HepG2 (cell line): Measurements from ENCODE around the gene OR13C8. TPM values are rescaled to one million over a fixed set of nuclear protein-coding genes. Genes with fewer than 3 reads are reported as not detected.

Experiments
- ATAC-seq: fragments of 200-7000 bp; cut with Tn5 transposase; 3 replicates; pipeline ENCODE4 v1.9.1; 2020; ENCODE audit warnings: mild to moderate bottlenecking, moderate library complexity
- BruUV-seq: library from RNA; stranded (reverse); fragments of 400-500 nt; replicated peaks from 2 replicates; lab custom pipeline; 2021; lab: Mats Ljungman, UMichigan
- CTCF ChIA-PET: fragments of 300-600 bp; formaldehyde crosslinking; extraction: SDS; loops from one replicate; lab custom pipeline; 2021; ENCODE audit warnings: low total read pairs, inconsistent platforms, low intra/inter-chr PET ratio; lab: Yijun Ruan, JAX
- POLR2A ChIA-PET: fragments of 350-600 bp; sonication (Branson Sonifier 250); formaldehyde crosslinking; loops from one replicate; lab custom pipeline; 2020; ENCODE audit warnings: antibody characterized with exemption, inconsistent platforms; lab: Yijun Ruan, JAX
- DNase-seq: peaks from one replicate; pipeline ENCODE4 v3.0.0-alpha.2; 2015; ENCODE audit warnings: low spot score
- FAIRE-seq: peaks from 3 replicates; lab custom pipeline; 2011; peaks lifted over from hg19 to GRCh38; lab: Jason Lieb, UNC
- H2AFZ ChIP-seq: one replicate; pipeline ENCODE4 v1.6.1; 2011; ENCODE audit warnings: low read length, inconsistent platforms
- H3K27ac ChIP-seq: fragments of 300-600 bp; 3 replicates; pipeline ENCODE4 v1.8.0; 2011; ENCODE audit warnings: mixed run types, mild to moderate bottlenecking, mixed read lengths, low read length, inconsistent platforms; ENCODE audit not compliant: insufficient read depth; ENCODE audit errors: extremely low read length
- H3K27me3 ChIP-seq, 2 experiments: fragments of 200-600 bp in 1 of 2; 2 replicates in 1 of 2; 3 replicates in 1 of 2; pipeline versions ENCODE4 v1.6.0 to v1.8.0; 2011; ENCODE audit warnings: low read length in 2 of 2, mild to moderate bottlenecking in 2 of 2, moderate library complexity in 2 of 2, inconsistent platforms in 1 of 2; ENCODE audit not compliant: insufficient read depth in 2 of 2, control insufficient read depth in 1 of 2
- H3K36me3 ChIP-seq, 2 experiments: fragments of 200-600 bp in 1 of 2; replicated peaks in 1 of 2; 2 replicates in 1 of 2; 3 replicates in 1 of 2; pipeline versions ENCODE4 v1.5.1 to v1.8.0; 2011; ENCODE audit warnings: low read length in 2 of 2, inconsistent platforms in 1 of 2; ENCODE audit not compliant: insufficient read depth in 2 of 2, control insufficient read depth in 1 of 2
- H3K4me1 ChIP-seq: 2 replicates; pipeline ENCODE4 v1.5.1; 2012; ENCODE audit warnings: low read length, inconsistent platforms; ENCODE audit not compliant: insufficient read depth
- H3K4me2 ChIP-seq: 2 replicates; pipeline ENCODE4 v1.6.0; 2011; ENCODE audit warnings: low read depth, low read length, inconsistent platforms
- H3K4me3 ChIP-seq, 3 experiments: fragments of 200-600 bp in 1 of 3; sonication (generic), shearing (Covaris generic) in 1 of 3; replicated peaks in 1 of 3; 2 replicates each; pipeline ENCODE4 v1.5.1; 2011 to 2016; ENCODE audit warnings: low read length in 3 of 3, inconsistent platforms in 2 of 3, low read depth in 2 of 3, mild to moderate bottlenecking in 2 of 3, control low read depth in 1 of 3, mixed read lengths in 1 of 3; ENCODE audit not compliant: insufficient read depth in 1 of 3
- H3K79me2 ChIP-seq: one replicate; pipeline ENCODE4 v1.6.1; 2011; ENCODE audit warnings: low read length, inconsistent platforms; ENCODE audit not compliant: insufficient read depth
- H3K9ac ChIP-seq: 2 replicates; pipeline ENCODE4 v1.6.0; 2011; ENCODE audit warnings: mild to moderate bottlenecking, low read depth, low read length, inconsistent platforms; ENCODE audit not compliant: insufficient read depth
- H3K9me3 ChIP-seq: 2 replicates; pipeline ENCODE4 v1.5.1; 2012; ENCODE audit warnings: mild to moderate bottlenecking, low read length
- H4K20me1 ChIP-seq: 2 replicates; pipeline ENCODE4 v1.6.0; 2011; ENCODE audit warnings: inconsistent platforms, mild to moderate bottlenecking, low read length, moderate library complexity; ENCODE audit not compliant: insufficient read depth
- ATF1 ChIP-seq: IDR thresholded peaks from 2 replicates; pipeline ENCODE4 v1.6.1; 2016; ENCODE audit warnings: mild to moderate bottlenecking, control low read depth
- ELF4 ChIP-seq: sonication (generic); formaldehyde crosslinking; IDR thresholded peaks from 2 replicates; pipeline ENCODE4 v1.5.0; 2020; ENCODE audit warnings: missing genetic modification reagents, mild to moderate bottlenecking, moderate library complexity, borderline replicate concordance
- HNRNPLL ChIP-seq: fragments of 200-400 bp; formaldehyde crosslinking; IDR thresholded peaks from 2 replicates; pipeline ENCODE4 v1.6.1; 2017; ENCODE audit warnings: mild to moderate bottlenecking, low read depth, low read length; ENCODE audit not compliant: poor library complexity, severe bottlenecking
- HOMEZ ChIP-seq: IDR thresholded peaks from 2 replicates; pipeline ENCODE4 v1.6.1; 2016; ENCODE audit warnings: low read depth
- NFAT5 ChIP-seq: sonication (generic); formaldehyde crosslinking; IDR thresholded peaks from 2 replicates; pipeline ENCODE4 v1.4.0; 2020; ENCODE audit warnings: missing genetic modification reagents
- SMAD3 ChIP-seq: sonication (generic); formaldehyde crosslinking; IDR thresholded peaks from 2 replicates; pipeline ENCODE4 v1.4.0; 2020; ENCODE audit warnings: missing genetic modification reagents
- SRF ChIP-seq: IDR thresholded peaks from 2 replicates; pipeline ENCODE4 v1.6.1; 2011; ENCODE audit warnings: mild to moderate bottlenecking, low read depth, low read length, moderate library complexity
- THAP8 ChIP-seq: sonication (generic); formaldehyde crosslinking; IDR thresholded peaks from 2 replicates; pipeline ENCODE4 v1.5.1; 2020; ENCODE audit warnings: missing genetic modification reagents, mild to moderate bottlenecking, borderline replicate concordance
- ZEB1 ChIP-seq: IDR thresholded peaks from 2 replicates; pipeline ENCODE4 v1.6.1; 2012; ENCODE audit warnings: mild to moderate bottlenecking, low read depth, inconsistent platforms; ENCODE audit not compliant: insufficient replicate concordance
- ZNF567 ChIP-seq: sonication (generic); formaldehyde crosslinking; IDR thresholded peaks from 2 replicates; pipeline ENCODE4 v1.8.1; 2023; ENCODE audit warnings: mild to moderate bottlenecking, missing genetic modification reagents, borderline replicate concordance
- ZNF784 ChIP-seq: sonication (generic); formaldehyde crosslinking; IDR thresholded peaks from 2 replicates; pipeline ENCODE4 v1.5.1; 2020; ENCODE audit warnings: missing genetic modification reagents, mild to moderate bottlenecking, borderline replicate concordance
- WGBS: methylation state at CpG from one replicate; pipeline ENCODE4 v1.1.6; 2017; ENCODE audit warnings: low lambda C conversion rate; 5-methylcytosine and 5-hydroxymethylcytosine counted together
- in situ Hi-C: cut with HindIII; loops from 2 replicates; pipeline ENCODE4 v1.10.0; 2017; ENCODE audit warnings: low pct_unique_long_range_greater_than_20kb; ENCODE audit not compliant: extremely low pct_ligation_motif_present
- intact Hi-C: fragments of 100-400 bp; cut with micrococcal nuclease; formaldehyde crosslinking; loops from one replicate; pipeline ENCODE4 v1.10.0; 2022; ENCODE audit not compliant: unreplicated experiment
- polyA plus RNA-seq, 8 experiments: library from polyadenylated mRNA; depleted of rRNA in 3 of 8; stranded (reverse) in 7 of 8; unstranded in 1 of 8; fragments of >200 nt; fragmentation: Illumina TruSeq in 4 of 8; extraction: Trizol in 4 of 8; gene quantifications; 2 replicates each; pipeline versions ENCODE4 v1.2.1 to v1.2.3, GENCODE V29; 2011 to 2016; ENCODE audit warnings: low read depth in 4 of 8, missing spikeins in 1 of 8, mixed read lengths in 1 of 8; ENCODE audit not compliant: insufficient read depth in 1 of 8
- total RNA-seq, 5 experiments: library from RNA; depleted of rRNA; stranded (reverse); fragments of >200 nt; fragmentation: Illumina TruSeq; extraction: Trizol; gene quantifications; 2 replicates each; pipeline ENCODE4 v1.2.3, GENCODE V29; 2016; ENCODE audit warnings: low read depth in 1 of 5
- TF ChIP-seq, protein P1 (sequence below): sonication (generic); formaldehyde crosslinking; IDR thresholded peaks from 2 replicates; pipeline ENCODE4 v1.8.1; 2023; ENCODE audit warnings: mild to moderate bottlenecking, missing genetic modification reagents, borderline replicate concordance
- TF ChIP-seq, protein P2 (sequence below): sonication (generic); formaldehyde crosslinking; IDR thresholded peaks from 2 replicates; pipeline ENCODE4 v1.9.0; 2021; ENCODE audit warnings: missing genetic modification reagents, mild to moderate bottlenecking, borderline replicate concordance
- TF ChIP-seq, protein P3 (sequence below): sonication (generic); formaldehyde crosslinking; IDR thresholded peaks from 2 replicates; pipeline ENCODE4 v1.5.0; 2020; ENCODE audit warnings: missing genetic modification reagents, mild to moderate bottlenecking, borderline replicate concordance

Gene OR13C8
- total and polyA plus RNA-seq, 2 of the 13 experiments (the other 11 are each of a cell fraction or from before 2014, with no cell fraction given) = not detected

DNA sequence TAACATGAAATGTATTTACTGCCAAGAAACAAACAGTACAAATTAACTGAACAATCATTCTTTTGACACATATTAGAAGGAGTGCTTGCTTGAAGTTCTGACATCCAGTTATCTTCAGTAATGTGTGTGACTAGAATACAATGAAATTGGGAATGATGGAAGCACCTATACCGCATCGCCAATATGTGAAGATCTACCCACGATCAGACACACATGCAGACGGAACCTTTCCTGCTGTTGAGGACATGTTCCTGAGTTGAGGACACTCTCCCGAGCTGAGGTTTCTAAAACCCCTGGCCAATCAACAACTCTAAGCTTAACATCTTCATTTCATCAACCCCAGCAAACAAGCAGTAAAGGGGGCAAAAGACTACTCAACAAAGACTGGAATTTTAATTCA lies 32.2 kb upstream of the OR13C8 start, which contains the start of gene OR13C3:
TSS of gene OR13C3 (minus strand) at position 101 of the 400 bp plus-strand sequence. CDS start 133 bp downstream, outside the sequence.
- BruUV-seq = no TSS peak
- FAIRE-seq (no peak), ATAC-seq (no peak), DNase-seq (no peak)
- Histone ChIP-seq H3K4me1 (no peaks in the 10 kb centered on the region), H3K4me2 (no peak within 1 kb of the TSS), H2AFZ (no peak within 1 kb of the TSS), H3K79me2 (no peaks in the 10 kb centered on the region), H3K4me3 (no peak within 1 kb of the TSS), H3K9me3 (no peaks in the 10 kb centered on the region), H3K27ac (no peak within 1 kb of the TSS), H3K27me3 (no peaks in the 10 kb centered on the region), H3K36me3 (no peaks in the 10 kb centered on the region), H4K20me1 (no peaks in the 10 kb centered on the region), H3K9ac (no peak within 1 kb of the TSS)
- WGBS = 45% methylated on average over 5 of the region's 5 CpGs
- ChIA-PET CTCF (no interaction called here), POLR2A (no interaction called here)
- in situ Hi-C loops = no loop called here
- intact Hi-C loops = no loop called here
- no peak for TF ChIP-seq THAP8 (CRISPR knock-in tag)
- TF ChIP-seq ELF4 (CRISPR knock-in tag) = no peak
- no peak for TF ChIP-seq ZEB1
- TF ChIP-seq ATF1 (CRISPR knock-in tag) = no peak
- no peak for TF ChIP-seq SMAD3 (CRISPR knock-in tag)
- TF ChIP-seq, protein P1, sequence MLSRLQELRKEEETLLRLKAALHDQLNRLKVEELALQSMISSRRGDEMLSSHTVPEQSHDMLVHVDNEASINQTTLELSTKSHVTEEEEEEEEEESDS (CRISPR knock-in tag) = no peak
- TF ChIP-seq ZNF784 (CRISPR knock-in tag) = no peak
- no peak for TF ChIP-seq ZNF567
- TF ChIP-seq HNRNPLL = no peak
- TF ChIP-seq, protein P2, sequence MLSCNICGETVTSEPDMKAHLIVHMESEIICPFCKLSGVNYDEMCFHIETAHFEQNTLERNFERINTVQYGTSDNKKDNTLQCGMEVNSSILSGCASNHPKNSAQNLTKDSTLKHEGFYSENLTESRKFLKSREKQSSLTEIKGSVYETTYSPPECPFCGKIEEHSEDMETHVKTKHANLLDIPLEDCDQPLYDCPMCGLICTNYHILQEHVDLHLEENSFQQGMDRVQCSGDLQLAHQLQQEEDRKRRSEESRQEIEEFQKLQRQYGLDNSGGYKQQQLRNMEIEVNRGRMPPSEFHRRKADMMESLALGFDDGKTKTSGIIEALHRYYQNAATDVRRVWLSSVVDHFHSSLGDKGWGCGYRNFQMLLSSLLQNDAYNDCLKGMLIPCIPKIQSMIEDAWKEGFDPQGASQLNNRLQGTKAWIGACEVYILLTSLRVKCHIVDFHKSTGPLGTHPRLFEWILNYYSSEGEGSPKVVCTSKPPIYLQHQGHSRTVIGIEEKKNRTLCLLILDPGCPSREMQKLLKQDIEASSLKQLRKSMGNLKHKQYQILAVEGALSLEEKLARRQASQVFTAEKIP (CRISPR knock-in tag) = no peak
- TF ChIP-seq, protein P3, sequence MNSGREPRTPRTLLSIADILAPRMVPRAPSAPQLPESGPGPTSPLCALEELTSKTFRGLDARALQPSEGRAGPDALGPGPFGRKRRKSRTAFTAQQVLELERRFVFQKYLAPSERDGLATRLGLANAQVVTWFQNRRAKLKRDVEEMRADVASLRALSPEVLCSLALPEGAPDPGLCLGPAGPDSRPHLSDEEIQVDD (CRISPR knock-in tag) = no peak
- TF ChIP-seq NFAT5 (CRISPR knock-in tag) = no peak
- no peak for TF ChIP-seq HOMEZ
- no peak for TF ChIP-seq SRF
